Femur (tissue), 1 donor: ENCODE results near the gene TSPAN5.

Experiments
- DNase-seq: peaks from one replicate; pipeline ENCODE4 v3.0.0-alpha.2; 2017

The TSPAN5 gene

DNA sequence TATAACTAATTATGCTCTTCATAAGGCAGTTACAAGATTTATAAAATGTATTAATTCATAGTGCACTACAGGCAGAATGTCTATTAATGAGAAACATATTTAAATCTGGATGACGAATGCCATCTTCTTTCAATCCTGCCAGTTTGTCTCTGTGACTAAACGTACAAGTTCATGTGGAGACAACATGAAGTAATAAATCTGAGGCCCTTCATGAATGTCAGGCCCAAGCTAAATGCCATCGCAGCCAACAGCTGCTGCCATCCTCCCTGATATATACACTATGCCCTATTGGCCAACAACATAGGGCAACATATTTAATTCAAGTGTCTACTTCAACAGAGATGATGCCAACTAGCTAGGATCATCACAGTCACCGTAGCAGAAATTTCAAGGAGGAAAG, 43.7 kb downstream of the TSPAN5 start:
- DNase-seq = no peak

DNA sequence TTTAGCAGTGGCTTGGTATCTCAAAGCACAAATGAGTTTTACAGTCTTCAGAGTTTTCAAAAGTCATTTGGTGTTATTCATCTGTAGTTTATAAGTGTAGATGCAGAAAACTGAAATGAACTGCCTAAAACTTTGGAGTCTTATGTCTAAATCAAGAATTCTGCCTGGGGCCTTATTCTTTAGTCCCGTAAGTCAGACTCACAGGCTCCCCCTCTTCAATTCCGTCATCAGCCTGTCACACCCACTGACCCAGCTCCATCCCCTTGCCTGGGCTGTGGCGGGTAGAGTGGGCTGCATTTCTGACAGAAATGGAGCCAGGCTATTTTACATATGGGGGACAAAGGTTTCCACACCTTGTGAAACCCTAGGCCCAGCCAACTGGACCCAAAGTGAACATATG, 44.3 kb downstream of the TSPAN5 start:
- DNase-seq = no peak

DNA sequence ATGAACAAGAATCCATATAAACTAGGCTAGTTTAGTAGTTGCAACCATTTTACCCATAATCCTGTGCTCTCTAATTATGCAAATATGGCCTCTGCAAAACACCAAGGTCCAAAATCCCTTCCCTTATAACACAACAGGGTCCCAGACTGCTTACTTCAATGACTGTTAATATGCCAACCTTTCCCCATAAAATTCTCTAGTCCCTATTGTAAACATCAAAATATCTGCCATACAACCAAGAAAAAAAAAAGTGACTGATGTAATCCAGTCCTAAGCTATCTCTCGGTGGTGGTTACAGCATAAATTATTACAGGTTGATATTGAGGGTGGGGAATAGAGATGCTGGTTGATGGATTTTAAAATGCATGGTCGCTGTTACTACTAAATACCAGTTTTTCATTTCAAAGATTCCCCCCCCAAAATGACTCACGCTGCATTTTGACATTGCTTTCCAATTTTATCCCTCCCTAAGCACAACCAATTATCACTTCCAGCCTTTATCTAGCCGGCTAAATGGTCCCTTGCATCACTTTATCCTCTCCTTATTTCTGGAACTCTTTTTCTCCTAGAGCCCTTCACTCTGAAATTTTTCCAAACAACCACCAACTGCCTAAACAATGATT, 44.8 kb downstream of the TSPAN5 start:
- DNase-seq = no peak

DNA sequence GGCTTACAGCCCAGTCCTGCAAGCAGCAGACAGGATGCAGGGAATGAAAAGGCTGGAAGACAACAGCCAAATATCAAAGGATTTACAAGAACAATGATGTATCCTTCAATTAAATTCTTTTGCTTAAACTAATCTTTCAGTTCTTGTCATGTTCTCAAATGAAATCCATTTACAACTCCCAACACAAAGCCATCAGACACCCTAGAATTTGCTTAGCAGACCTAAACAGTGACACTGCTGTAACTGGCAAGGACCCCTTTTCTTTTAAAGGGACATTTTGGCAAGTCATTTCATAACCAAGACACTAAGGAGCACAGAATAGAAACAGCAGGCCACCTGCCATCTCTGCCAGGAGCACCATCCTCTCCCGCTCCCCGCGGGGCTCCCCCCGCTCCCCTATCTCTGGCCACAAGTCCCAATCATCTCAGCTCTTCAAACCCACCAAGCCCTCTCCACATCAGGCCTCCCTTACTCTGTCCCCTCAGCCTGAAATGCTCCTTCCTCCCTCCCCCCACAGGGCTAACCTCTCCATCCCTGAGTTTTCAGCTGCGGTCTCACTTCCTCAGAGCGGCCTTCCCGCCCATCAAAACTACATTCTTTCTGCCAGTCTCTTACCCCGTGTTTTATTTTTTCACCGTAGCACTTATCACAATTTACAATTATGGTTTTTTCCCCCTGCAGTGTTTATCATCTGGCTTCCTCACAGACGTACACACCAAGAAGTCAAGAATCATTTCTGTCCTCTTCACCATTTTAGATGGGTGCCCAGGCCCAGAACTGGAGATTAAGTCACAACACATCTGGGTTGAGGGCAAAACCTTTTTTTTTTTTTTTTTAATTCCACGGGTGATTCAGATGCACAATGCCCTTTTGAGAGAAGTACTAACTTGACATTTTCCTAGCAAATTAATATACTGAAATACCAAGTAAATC, 45.8 kb downstream of the TSPAN5 start:
- no peak for DNase-seq

DNA sequence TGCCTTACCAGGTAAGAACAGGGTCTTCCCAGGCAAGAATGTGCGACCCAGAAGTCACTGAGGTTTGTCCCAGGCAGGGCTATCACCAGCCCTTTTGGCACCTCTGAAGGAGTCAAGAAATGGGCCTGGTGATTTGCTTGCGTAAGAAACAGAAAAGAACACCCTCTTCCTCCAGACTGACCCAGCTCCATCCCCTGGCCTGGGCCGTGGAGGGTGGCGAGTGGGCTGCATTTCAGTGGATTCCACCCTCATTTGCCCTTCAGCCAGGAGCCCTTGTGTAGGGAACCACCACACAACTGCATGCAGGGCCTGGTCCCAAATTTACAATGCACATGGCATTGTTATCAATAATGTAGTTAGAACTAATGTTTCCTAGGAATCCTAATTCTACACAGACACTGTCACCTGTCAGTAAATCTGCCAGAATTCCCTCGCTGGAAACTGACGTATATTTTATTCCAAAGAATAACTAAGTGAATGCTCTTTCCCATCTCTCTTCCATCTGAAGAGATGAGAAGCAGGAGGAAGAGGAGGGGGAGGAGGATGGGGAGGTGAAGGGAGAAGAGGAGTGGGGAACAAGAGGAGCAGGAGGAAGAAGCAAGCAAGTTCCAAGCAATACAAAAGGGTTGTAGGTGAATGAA, 46.6 kb downstream of the TSPAN5 start:
- no peak for DNase-seq

DNA sequence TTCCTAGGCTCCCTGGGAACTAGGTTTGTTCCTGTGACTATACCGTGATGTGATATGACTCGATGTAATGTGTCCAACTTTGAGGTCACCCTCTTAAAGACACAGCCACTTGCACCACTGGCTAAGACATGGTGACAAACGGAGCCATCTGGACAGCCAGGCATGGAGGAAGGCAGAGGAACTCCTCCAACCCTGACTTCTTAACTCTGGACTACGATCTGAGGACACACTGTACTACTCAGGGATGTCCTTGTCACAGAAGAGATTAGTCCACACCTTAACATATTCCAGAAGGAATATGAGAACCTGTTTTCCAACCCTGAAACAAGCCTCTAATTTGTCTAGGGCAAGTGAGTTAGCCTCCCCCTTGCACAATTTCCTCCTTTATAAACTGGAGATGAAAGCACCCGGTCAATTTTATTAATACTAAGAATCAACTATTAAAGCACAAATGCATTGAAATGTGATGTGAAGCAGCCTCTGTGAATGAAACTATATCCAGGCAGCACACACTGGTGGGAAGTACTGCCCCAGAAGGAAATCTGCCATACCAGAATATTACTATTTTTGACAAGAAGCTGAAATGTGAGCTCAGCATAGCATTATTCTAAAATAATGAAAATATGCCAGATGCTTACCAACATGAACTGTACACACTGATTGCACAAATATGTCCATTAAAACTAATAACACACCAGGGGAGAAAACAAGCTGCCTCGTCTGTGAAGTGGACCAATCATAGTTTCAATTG, 47.3 kb downstream of the TSPAN5 start:
- no peak for DNase-seq

DNA sequence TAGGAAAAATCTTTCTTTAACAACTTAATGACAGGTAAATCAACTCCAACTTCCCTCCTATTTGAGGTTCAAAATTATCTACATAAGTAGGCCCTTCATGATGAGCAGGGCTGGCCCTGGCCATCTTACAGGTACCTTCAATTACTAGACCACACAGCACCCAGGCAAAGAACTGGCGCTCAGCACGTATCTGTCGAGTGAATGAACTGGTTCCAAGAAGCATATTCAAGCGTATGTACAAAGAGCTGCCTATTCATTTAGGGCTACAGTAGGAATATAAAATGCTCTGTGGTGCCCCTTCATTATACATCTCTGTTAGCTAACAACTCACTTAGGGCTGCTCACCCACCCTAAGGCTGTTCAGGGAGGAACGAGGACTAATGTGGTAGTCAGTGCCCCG, 48.0 kb downstream of the TSPAN5 start:
- DNase-seq = no peak

DNA sequence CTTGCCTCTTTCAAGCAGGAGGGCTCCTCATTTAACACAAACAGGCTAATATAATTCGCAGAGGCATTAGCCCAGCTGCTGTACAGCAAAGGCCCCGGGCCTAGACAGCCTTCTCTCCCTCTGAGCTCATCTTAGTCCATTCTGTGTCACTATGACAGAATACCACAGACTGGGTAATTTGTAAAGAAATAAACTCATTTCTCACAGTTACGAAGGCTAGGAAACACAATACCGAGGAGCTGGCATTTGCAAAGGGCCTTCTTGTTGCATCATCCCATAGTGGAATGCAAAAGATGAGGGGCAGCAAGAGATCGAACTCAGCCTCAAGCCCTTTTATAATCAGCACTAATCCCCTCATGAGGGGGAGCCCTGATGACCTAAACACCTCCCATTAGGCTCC, 48.5 kb downstream of the TSPAN5 start:
- no peak for DNase-seq

DNA sequence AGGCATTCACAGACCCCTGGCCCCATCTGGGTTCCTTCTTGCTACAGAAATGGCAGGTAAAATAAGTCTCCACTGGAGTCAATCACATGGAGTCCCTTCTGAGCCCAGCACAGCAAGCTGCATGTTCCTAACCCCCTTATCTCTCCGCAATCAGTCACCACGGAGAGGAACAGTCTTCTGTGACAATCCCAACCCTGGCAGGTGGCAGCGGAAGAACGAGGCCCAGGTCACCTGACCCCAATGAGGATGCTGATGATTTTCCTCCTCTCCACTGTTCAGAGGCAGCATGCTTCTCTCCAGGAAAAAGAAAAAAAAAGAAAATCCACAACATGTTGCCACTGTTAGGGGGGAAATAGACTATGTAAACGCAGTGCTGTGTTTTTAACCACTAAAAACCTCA, 50.1 kb downstream of the TSPAN5 start:
- no peak for DNase-seq

DNA sequence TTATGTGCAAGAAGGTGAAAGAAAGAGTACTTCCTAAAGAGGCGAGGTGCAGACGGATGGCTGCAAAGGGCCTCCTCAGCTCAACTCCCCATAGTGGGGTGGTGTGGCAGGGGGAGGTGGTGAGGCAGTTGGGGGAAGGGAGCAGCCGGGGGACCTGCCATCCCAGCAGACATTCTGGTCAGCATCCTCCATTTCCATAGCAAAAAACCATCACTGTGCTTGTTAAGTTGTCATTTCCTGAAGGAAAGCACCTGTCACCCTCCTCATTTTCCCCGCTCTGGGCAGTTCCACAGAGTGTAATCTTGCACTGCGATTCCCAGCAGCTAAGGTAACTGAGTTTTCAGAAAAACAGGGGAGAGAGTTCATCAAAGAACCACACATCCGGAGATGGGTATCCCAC, 51.5 kb downstream of the TSPAN5 start:
- no peak for DNase-seq

DNA sequence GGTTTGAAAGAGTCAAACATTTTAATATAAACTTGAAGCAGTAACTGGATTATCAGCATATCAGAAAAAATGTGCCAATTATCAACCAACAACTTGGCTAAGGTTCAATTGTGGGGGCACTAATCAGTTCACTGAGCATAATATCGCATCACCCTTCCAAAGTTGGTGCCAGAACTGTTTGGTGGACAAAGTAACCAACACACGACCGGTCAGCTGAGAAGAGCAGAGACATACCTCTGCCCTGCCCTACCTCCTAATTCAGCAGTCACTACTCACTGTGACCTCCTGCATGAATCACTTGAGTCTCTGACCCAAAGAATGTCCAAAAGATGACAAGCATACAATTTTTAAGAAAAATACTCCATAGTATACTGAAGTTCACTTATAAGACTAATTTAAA, 53.2 kb downstream of the TSPAN5 start:
- DNase-seq = no peak

DNA sequence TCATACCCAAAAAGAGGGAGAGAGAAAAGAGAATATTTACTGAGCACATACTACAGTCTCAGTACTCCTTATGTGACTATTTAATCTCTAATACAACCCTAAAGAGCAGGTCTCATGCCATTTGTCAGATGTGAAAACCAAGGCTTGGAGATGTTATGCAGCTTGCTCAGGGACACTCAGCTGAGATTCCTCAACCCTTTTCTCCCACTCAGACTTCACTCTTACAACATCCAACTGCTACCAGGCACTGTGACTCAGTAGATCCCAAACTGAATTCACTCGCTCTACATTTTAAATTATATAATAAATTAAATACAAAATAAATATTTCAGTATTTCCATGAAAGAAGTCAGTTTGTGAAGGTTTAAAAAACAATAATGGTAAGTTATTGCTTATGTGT, 53.7 kb downstream of the TSPAN5 start:
- DNase-seq = no peak

DNA sequence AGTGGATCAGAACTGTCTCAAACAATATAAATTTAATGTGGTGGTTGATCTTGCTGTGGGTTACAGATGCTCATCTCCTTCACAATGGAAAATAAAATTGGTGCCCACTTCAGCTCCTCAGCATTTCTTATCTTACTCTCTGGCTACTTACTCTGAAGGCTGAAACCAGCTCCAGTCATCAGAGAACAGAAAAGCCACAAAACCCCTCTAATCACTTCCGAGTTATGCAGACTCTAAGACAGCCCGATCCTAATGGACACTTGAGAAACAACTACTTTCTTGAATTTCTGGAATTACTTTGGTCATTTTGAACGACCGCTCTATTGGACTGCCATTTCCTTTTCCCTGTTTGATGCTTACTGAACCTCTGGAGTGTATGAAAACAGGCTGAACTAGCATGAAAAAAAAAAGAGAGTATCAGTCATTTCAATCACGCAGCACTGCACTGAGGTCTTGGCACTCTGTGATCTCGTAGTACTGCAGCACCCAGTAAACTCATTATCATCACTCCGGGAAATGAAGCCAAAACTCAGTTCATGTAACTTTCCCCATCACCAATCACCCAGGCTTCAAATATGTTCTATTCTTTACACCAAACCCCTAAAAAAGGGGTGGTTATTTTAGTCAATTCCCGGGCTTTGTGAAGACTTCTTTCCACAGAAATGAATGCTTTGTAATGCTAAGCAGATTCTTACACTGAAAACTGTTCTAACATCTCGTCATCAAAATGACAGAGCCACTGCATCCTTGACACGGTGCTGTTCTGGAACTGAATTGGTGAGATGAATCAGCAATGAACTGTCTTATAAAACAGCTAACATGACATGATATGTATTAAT, 54.5 kb downstream of the TSPAN5 start:
- DNase-seq = no peak

DNA sequence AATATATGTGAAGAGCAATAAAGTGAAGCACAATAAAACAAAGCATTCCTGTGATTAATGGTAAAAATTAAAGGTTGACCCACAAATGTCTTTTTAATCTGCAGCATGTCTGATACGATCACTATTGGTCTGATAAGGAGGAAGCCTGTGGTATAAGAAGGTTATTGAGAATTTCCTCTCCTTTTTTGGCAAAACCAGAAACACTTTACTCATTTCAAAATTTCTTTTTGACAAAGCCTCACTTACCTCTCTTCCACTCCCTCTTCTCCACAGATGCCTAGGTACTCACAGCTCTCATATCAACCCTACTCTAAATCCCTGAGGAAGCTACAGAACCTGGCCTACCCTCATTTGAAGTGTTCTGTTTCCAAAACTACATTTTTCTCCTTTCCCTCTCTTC, 56.1 kb downstream of the TSPAN5 start:
- no peak for DNase-seq

DNA sequence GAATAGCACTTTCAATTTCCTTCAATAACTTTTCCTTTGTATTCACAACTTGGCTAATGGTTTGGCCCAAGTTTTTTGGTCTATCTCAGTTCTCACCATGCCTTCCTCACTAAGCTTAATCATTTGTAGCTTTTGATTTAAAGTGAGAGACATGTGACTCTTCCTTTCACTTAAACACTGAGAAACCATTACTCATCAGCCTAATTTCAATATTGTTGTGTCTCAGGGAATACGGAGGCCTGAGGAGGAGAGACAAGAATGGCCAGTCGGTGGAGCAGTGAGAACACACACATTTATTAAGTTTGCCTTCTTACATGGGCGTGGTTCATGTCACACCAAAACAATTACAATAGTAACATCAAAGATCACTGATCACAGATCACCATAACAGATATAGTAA, 56.7 kb downstream of the TSPAN5 start:
- no peak for DNase-seq

DNA sequence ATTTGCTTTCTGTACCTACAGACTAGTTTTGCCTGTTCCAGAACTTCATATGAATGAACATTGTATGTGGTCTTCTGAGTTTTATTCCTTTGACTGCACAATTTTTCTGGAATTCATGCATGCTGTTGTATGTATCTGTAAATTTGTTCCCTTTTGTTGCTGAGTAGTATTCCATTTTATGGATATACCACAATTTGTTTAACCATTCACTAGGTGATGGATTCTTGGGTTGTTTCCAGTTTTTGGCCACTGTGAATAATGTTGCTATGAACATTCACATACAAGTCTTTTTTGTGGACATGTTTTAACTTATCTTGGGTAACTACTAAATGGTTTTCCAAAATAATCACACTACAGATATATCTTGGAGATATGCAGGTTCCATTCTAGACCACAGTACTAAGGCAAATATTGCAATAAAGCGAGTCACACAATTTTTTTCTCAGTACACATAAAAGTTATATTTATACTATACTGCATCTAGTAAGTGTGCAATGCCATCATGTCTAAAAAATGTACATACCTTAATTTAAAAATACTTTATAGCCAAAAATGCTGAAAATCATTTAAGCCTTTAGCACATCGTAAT, 58.7 kb downstream of the TSPAN5 start:
- DNase-seq = no peak

DNA sequence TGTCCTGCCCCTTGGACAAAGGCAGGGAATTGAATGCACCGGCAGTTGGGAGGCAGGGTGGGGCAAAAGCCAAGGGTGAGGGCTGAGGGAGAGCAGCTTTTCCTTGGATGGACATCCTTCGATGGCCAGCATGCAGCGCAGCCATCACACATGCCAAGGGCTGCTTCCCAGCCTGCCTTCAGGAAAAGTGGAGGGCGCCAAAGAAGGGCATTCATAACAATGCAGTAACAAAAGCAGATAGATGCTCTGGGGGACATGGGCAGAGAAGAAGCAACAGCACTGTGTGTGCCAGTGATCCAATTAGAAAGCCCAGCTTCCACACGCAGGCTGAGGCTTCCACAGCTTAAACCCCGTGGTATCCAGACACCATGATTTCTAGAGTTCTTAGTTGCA, 71.5 kb downstream of the TSPAN5 start:
- no peak for DNase-seq

DNA sequence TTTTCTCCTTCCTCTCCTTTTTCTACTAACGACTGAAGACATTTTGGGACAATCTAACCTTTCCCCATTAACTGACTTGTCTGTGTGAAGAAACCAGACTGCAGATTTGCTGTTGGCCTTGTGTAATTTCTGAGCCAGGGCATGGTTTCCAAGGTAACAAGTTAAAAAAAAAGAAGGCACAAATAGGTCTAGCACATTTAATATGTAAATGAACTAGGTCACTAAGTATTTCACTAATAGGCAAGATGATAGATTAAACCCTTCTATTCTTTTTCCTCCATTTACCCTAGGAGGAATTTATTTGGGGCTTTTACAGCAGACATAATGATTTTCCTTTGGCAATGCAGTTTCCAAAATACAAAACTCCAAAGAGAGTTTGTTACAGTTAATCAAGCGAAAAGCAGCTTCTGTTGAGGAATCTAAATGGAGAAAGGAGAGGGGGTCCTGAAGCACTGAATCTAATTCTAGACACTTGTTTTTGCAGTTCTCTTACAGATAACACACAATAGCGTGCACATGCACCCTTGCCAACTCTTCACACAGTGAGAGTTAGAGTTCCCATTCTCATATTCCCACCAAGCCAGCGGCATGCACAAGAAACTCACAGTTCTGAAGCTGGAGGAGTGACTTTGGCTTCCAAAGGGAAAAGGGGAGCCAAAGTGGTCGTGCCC, 72.0 kb downstream of the TSPAN5 start:
- DNase-seq = no peak

DNA sequence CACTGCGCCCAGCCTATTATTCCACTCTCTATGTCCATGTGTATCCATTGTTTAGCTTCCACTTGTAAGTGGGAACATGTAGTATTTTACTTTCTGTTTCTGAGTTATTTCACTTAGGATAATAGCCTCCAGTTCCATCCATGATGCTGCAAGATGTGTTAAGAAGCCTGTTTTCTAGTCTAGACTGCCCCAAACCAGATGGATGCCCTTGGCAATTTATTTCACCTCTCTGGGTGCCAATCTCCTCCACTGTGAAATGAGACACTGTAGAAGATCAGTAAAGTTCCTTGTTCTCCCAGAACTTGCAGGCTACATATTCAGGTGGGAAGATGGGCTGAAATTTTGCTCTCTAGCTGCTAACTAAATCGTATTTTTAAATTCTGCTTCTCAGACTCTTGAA, 72.8 kb downstream of the TSPAN5 start:
- no peak for DNase-seq

DNA sequence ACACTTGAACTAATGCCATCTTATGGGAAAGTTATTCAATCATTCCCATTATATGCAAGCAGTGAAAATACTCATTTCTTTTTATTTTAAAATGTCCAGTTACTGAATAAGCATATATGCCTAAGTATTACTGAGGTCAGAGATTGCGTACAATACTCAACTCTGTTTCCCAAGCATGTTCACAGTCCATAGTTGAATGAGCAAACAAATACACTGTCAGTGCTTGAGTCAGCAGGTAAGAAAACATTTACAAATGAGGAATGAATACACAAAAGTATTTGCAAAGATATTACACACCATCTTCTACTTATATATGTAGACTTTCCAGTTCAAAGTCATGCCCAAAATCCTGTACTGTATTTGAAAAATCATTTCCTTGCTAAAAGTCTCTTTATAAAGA, 74.1 kb downstream of the TSPAN5 start:
- no peak for DNase-seq

DNA sequence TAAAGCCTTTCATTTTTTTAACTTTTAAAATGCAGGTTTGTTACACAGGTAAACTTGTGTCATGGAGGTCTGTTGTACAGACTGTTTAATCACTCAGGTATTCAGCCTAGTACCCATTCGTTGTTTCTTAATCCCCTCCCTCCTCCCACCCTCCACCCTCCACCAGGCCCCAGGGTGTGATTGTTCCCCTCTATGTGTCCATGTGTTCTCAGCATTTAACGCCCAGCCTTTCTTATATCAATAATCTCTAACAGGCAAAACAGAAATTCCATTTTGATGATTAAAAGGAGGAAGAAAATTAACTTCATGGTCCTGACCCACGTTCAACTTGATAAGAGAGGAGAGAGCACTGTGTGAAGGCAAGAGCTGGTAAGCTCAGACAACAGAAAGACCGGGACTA, 75.1 kb downstream of the TSPAN5 start:
- no peak for DNase-seq
